WTC11 (cell line): ENCODE results near the gene BORCS6.

Source experiments
- CREB1 ChIP-seq: sonication (generic); formaldehyde crosslinking; IDR thresholded peaks from 2 replicates; pipeline ENCODE4 v1.8.0; 2023; ENCODE audit warnings: mild to moderate bottlenecking, missing genetic modification reagents
- E2F4 ChIP-seq: sonication (generic); formaldehyde crosslinking; IDR thresholded peaks from 2 replicates; pipeline ENCODE4 v1.8.1; 2022; ENCODE audit warnings: low read depth, mild to moderate bottlenecking, moderate library complexity, missing genetic modification reagents, borderline replicate concordance
- FOXP1 ChIP-seq: sonication (generic); formaldehyde crosslinking; IDR thresholded peaks from 2 replicates; pipeline ENCODE4 v1.8.0; 2022; ENCODE audit warnings: missing genetic modification reagents, mild to moderate bottlenecking, moderate library complexity, borderline replicate concordance
- NFYB ChIP-seq: sonication (generic); formaldehyde crosslinking; conservative IDR thresholded peaks from 2 replicates; pipeline ENCODE4 v1.8.0; 2022; ENCODE audit warnings: low read depth, missing genetic modification reagents
- NR1H2 ChIP-seq: sonication (generic); formaldehyde crosslinking; IDR thresholded peaks from 2 replicates; pipeline ENCODE4 v1.9.0; 2021; ENCODE audit warnings: mild to moderate bottlenecking, moderate library complexity, missing genetic modification reagents
- RELA ChIP-seq: sonication (generic); formaldehyde crosslinking; IDR thresholded peaks from 2 replicates; pipeline ENCODE4 v1.8.1; 2022; ENCODE audit warnings: missing genetic modification reagents, mild to moderate bottlenecking, borderline replicate concordance
- TCF7 ChIP-seq: sonication (generic); formaldehyde crosslinking; IDR thresholded peaks from 2 replicates; pipeline ENCODE4 v1.8.0; 2022; ENCODE audit warnings: mild to moderate bottlenecking, low read depth, missing genetic modification reagents, moderate library complexity
- TF ChIP-seq, protein P1 (sequence below): fragments of 200-600 bp; IDR thresholded peaks from 2 replicates; pipeline ENCODE4 v1.8.0; 2022; ENCODE audit warnings: antibody characterized with exemption
- TF ChIP-seq, protein P2 (sequence below): sonication (generic); formaldehyde crosslinking; IDR thresholded peaks from 2 replicates; pipeline ENCODE4 v1.8.1; 2022; ENCODE audit warnings: mild to moderate bottlenecking, moderate library complexity, missing genetic modification reagents
- TF ChIP-seq, protein P3 (sequence below): sonication (generic); formaldehyde crosslinking; IDR thresholded peaks from 2 replicates; pipeline ENCODE4 v1.8.0; 2022; ENCODE audit warnings: mild to moderate bottlenecking, missing genetic modification reagents

- TF ChIP-seq, protein P1, sequence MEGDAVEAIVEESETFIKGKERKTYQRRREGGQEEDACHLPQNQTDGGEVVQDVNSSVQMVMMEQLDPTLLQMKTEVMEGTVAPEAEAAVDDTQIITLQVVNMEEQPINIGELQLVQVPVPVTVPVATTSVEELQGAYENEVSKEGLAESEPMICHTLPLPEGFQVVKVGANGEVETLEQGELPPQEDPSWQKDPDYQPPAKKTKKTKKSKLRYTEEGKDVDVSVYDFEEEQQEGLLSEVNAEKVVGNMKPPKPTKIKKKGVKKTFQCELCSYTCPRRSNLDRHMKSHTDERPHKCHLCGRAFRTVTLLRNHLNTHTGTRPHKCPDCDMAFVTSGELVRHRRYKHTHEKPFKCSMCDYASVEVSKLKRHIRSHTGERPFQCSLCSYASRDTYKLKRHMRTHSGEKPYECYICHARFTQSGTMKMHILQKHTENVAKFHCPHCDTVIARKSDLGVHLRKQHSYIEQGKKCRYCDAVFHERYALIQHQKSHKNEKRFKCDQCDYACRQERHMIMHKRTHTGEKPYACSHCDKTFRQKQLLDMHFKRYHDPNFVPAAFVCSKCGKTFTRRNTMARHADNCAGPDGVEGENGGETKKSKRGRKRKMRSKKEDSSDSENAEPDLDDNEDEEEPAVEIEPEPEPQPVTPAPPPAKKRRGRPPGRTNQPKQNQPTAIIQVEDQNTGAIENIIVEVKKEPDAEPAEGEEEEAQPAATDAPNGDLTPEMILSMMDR = no peak
- TF ChIP-seq FOXP1 (CRISPR knock-in tag) (no peak), NFYB (CRISPR knock-in tag) (no peak), NR1H2 (CRISPR knock-in tag) (no peak), TCF7 (CRISPR knock-in tag) (no peak), CREB1 (CRISPR knock-in tag) (no peak), E2F4 (no peak), RELA (CRISPR knock-in tag) (no peak)
- TF ChIP-seq, protein P2, sequence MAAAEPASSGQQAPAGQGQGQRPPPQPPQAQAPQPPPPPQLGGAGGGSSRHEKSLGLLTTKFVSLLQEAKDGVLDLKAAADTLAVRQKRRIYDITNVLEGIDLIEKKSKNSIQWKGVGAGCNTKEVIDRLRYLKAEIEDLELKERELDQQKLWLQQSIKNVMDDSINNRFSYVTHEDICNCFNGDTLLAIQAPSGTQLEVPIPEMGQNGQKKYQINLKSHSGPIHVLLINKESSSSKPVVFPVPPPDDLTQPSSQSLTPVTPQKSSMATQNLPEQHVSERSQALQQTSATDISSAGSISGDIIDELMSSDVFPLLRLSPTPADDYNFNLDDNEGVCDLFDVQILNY (CRISPR knock-in tag) = no peak
- TF ChIP-seq, protein P3, sequence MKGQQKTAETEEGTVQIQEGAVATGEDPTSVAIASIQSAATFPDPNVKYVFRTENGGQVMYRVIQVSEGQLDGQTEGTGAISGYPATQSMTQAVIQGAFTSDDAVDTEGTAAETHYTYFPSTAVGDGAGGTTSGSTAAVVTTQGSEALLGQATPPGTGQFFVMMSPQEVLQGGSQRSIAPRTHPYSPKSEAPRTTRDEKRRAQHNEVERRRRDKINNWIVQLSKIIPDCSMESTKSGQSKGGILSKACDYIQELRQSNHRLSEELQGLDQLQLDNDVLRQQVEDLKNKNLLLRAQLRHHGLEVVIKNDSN (CRISPR knock-in tag) = no peak
Observed at GRCh38 chr17:8142887-8143580, 46.9 kb downstream of the BORCS6 start.
